Bladder microvascular endothelial cell (primary cell): ENCODE results near the gene BST1. TPM values are rescaled to one million over a fixed set of nuclear protein-coding genes. Genes with fewer than 3 reads are reported as not detected.

ENCODE experiments used
- total RNA-seq: library from RNA; depleted of rRNA; stranded (reverse); fragments of >200 nt; gene quantifications from 2 replicates; pipeline ENCODE4 v1.2.3, GENCODE V29; 2014

The BST1 gene
- total RNA-seq, result 19.3 and 154 TPM in 2 replicates

GRCh38 chr4:15702941-15703403 lies at the start of gene BST1:
Gene BST1 (plus strand): TSS chr4:15703065. CDS start chr4:15703145, 80 bp downstream.

GRCh38 chr4:15655223-15656037 lies 47.4 kb upstream of the BST1 start, which contains the start of gene FBXL5:
Gene FBXL5 (minus strand): TSS chr4:15655357. CDS start chr4:15655287, 70 bp downstream.

GRCh38 chr4:15681372-15682241 lies 21.3 kb upstream of the BST1 start, which contains the start of gene FAM200B:
Gene FAM200B (plus strand): TSS chr4:15681827. CDS start chr4:15686978, 5,151 bp downstream.

GRCh38 chr4:15778289-15779241 lies 75.7 kb downstream of the BST1 start, which contains the start of gene CD38:
Gene CD38 (plus strand): TSS chr4:15778328. CDS start chr4:15778415, 87 bp downstream.

Other genes with a start within 250 kb of the BST1 start
- 3.6 and 6.5 TPM in 2 replicates for gene CC2D2A, start 233.2 kb upstream of the BST1 start, total RNA-seq
- gene FBXL5, start 47.7 kb upstream of the BST1 start, total RNA-seq, result 69.0 and 146 TPM in 2 replicates
- gene FAM200B, start 21.2 kb upstream of the BST1 start, total RNA-seq, result 10.4 and 29.1 TPM in 2 replicates
- under 0.01 and 5.3 TPM in 2 replicates for gene CD38, start 75.3 kb downstream of the BST1 start, total RNA-seq
- gene FGFBP1, start 235.7 kb downstream of the BST1 start, total RNA-seq, result not detected in 2 replicates